ENCODE data around the gene ZNF33A. TPM values are rescaled to one million over a fixed set of nuclear protein-coding genes. Genes with fewer than 3 reads are reported as not detected.

Gene ZNF33A
- total RNA-seq, 1 experiment from 2014 or later: 7.8 TPM

DNA sequence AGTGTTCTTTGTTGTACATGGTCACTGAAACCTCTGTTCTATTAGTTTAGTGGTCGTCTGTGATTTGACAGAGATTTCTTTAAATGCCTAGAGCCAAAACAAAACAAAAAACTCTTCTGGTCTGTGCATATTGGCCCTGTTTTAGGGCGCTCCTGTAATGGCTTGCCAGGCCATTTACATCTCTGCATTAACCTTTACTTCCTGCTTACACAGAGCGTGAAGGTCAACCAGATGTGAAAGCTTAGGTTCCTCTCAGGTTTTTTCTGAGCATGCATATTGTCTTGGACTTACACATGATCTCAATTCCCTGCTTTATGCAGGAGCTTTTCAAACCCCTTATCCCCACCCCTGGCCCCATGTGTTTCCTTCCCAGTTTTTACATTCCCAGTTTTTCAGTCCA is 93.3 kb downstream of the ZNF33A start:
- in situ Hi-C loops (cut with HindIII; ENCODE audit: low pct_unique_long_range_greater_than_20kb, low sequenced_read_pairs): no loop called here
- DNase-seq (ENCODE audit: low read depth, low spot score): no peak

DNA sequence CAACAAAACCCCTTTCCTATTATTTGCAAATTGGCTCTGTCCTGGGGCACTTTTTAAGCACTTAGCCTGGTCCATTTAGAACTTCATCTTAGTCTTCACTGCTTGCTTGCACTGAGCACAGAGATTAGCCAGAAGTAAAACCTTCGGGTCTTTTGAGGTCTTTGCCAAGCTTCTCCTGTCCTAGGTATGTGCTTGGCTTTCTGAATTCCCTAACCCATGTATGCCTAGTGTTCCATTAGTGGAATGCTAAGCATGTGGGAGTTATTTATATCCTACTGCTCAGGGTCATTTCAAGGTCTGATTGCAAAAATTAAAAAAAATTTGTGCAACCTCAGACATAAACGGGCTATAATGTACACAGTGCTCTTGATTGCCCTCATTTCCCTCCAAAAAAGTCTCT is 101.7 kb downstream of the ZNF33A start:
- DNase-seq (ENCODE audit: low read depth, low spot score): no peak
- in situ Hi-C loops (cut with HindIII; ENCODE audit: low pct_unique_long_range_greater_than_20kb, low sequenced_read_pairs): no loop called here

Small RNA genes within 50 kb of the gene (small RNA-seq; reads per million reads assigned to genes)
- 0 reads per million in 2 experiments for gene AL161931.1
- gene FXYD6P2: 0 reads per million in 2 experiments
- gene RF00019: 0 reads per million in 2 experiments
- 0 reads per million in 2 experiments for gene RNU6-795P

Other genes starting within 250 kb of the ZNF33A start
- 3.6 and 7.2 TPM in 2 replicates for gene ZNF248, start 153.1 kb upstream of the ZNF33A start, total RNA-seq (2014; rRNA removed; shearing (Covaris generic))
- gene ZNF25, start 34.0 kb upstream of the ZNF33A start, total RNA-seq (2014; rRNA removed; shearing (Covaris generic)): 2.9 and 3.5 TPM in 2 replicates
- gene ZNF37A, start 83.7 kb downstream of the ZNF33A start, total RNA-seq (2014; rRNA removed; shearing (Covaris generic)): 3.8 and 6.0 TPM in 2 replicates

All from SK-MEL-5 (cell line).